Hepatocyte (in vitro differentiated cells): ENCODE data around the gene ITFG1.

Experiments
- EZH2 ChIP-seq: fragments of 200-600 bp; sonication (generic); IDR thresholded peaks from 2 replicates; pipeline ENCODE4 v1.6.1; 2016; ENCODE audit warnings: antibody characterized with exemption, mild to moderate bottlenecking, borderline replicate concordance
- EZH2phosphoT487 ChIP-seq: fragments of 200-600 bp; sonication (generic); IDR thresholded peaks from one replicate; pipeline ENCODE4 v1.6.1; 2018; ENCODE audit warnings: antibody characterized with exemption, mild to moderate bottlenecking, low read depth, moderate library complexity; ENCODE audit not compliant: unreplicated experiment, severe bottlenecking
- TF ChIP-seq, protein P1 (sequence below): fragments of 200-600 bp; sonication (generic); IDR thresholded peaks from 2 replicates; pipeline ENCODE4 v1.5.1; 2016; ENCODE audit warnings: antibody characterized with exemption, mild to moderate bottlenecking; ENCODE audit not compliant: poor library complexity

DNA sequence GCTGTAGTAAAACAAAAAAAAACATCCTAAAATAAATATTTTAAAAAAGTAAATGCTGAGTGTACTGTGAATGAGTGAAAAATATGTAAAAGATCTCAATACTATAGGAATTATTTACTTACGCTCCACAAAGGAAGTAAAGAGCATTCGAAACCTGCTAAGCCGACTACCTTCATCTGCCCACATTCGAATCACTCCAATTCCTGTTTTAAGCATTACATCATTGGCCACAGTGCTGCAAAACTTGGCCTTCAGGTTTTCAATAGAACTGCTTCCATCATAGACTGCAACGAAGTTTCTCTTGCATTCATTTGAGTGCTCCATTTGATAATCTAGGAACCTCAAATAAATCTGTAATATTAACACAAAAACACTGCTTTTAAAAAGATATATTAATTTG lies 351.5 kb downstream of the ITFG1 start:
- TF ChIP-seq, protein P1, sequence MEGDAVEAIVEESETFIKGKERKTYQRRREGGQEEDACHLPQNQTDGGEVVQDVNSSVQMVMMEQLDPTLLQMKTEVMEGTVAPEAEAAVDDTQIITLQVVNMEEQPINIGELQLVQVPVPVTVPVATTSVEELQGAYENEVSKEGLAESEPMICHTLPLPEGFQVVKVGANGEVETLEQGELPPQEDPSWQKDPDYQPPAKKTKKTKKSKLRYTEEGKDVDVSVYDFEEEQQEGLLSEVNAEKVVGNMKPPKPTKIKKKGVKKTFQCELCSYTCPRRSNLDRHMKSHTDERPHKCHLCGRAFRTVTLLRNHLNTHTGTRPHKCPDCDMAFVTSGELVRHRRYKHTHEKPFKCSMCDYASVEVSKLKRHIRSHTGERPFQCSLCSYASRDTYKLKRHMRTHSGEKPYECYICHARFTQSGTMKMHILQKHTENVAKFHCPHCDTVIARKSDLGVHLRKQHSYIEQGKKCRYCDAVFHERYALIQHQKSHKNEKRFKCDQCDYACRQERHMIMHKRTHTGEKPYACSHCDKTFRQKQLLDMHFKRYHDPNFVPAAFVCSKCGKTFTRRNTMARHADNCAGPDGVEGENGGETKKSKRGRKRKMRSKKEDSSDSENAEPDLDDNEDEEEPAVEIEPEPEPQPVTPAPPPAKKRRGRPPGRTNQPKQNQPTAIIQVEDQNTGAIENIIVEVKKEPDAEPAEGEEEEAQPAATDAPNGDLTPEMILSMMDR: no peak
- TF ChIP-seq EZH2: no peak
- TF ChIP-seq EZH2phosphoT487: no peak
